ENCODE data around the gene PTPRCAP.
A peak's percentile ranks its signal among the peaks of the same experiment; 100 is the strongest.
"Not testable (repeated sequence)": the region's sequence is repeated elsewhere in the genome, so short reads cannot be mapped to it uniquely, and the experiment has no call there.

Gene PTPRCAP

DNA sequence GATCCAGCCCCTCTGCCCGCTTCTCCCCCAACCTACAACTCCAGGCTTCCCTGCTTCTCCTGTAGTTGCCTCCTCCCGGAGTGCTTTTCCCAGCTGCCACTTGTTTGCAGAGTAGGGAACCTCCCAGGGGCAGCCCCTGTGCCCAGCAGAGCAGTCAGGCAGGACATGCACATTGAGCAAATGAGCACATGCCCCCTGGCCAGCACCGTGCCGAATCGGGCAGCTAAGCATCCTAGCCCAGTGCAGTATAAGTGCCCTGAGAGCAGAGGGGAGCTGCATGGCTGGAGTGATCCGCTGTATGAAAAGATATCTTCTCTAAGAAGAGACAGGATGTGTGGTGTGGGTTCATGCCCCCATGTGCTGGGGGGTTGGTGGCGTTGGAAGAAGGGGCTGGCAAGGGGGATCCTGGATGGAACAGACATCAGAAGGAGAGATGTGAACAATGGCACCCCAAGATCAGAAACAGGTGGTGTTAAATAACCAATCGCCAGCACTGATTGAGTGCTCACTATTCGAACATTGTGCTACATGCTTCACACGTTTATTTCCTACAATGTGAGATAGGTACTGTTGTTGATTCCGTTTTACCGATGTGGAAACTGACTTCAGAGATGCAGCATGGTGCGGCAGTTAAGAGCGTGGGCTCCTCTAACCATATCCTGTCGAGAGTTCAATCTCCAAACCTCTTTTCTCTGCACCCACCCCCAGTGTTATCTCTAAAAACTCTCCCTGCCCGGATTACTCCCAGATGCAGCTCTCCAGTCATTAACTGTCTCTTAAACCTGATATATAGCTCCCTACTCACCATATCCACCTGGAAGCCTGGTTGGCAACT, 46.6 kb upstream of the PTPRCAP start:
- H3K4me1 ChIP-seq (ENCODE audit: low read depth, poor library complexity, severe bottlenecking) = peaks cover 7% of the 10 kb centered on the region
- no peak overlapping the region for H3K27ac ChIP-seq
- TF ChIP-seq, protein P1, sequence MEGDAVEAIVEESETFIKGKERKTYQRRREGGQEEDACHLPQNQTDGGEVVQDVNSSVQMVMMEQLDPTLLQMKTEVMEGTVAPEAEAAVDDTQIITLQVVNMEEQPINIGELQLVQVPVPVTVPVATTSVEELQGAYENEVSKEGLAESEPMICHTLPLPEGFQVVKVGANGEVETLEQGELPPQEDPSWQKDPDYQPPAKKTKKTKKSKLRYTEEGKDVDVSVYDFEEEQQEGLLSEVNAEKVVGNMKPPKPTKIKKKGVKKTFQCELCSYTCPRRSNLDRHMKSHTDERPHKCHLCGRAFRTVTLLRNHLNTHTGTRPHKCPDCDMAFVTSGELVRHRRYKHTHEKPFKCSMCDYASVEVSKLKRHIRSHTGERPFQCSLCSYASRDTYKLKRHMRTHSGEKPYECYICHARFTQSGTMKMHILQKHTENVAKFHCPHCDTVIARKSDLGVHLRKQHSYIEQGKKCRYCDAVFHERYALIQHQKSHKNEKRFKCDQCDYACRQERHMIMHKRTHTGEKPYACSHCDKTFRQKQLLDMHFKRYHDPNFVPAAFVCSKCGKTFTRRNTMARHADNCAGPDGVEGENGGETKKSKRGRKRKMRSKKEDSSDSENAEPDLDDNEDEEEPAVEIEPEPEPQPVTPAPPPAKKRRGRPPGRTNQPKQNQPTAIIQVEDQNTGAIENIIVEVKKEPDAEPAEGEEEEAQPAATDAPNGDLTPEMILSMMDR (conservative IDR thresholded peaks at IDR 0.05; ENCODE audit: low read depth, low read length) = no peak
- H3K9ac ChIP-seq = no peak overlapping the region
- no peaks in the 10 kb centered on the region for H3K36me3 ChIP-seq (ENCODE audit: insufficient read depth)
- no peak overlapping the region for H2AFZ ChIP-seq (ENCODE audit: low read depth)
- no peaks in the 10 kb centered on the region for H4K20me1 ChIP-seq (ENCODE audit: insufficient read depth)
- no peaks in the 10 kb centered on the region for H3K79me2 ChIP-seq (ENCODE audit: insufficient read depth, low read depth)
- peak overlapping the region; percentile 77 for H3K4me2 ChIP-seq
- no peak overlapping the region for H3K4me3 ChIP-seq (IDR thresholded peaks at IDR 0.05; ENCODE audit: insufficient read depth, low read depth, low read length)
- peaks cover 10% of the 10 kb centered on the region; the same call in 1 of the 2 replicates for H3K27me3 ChIP-seq (ENCODE audit: insufficient read depth, low read depth)

DNA sequence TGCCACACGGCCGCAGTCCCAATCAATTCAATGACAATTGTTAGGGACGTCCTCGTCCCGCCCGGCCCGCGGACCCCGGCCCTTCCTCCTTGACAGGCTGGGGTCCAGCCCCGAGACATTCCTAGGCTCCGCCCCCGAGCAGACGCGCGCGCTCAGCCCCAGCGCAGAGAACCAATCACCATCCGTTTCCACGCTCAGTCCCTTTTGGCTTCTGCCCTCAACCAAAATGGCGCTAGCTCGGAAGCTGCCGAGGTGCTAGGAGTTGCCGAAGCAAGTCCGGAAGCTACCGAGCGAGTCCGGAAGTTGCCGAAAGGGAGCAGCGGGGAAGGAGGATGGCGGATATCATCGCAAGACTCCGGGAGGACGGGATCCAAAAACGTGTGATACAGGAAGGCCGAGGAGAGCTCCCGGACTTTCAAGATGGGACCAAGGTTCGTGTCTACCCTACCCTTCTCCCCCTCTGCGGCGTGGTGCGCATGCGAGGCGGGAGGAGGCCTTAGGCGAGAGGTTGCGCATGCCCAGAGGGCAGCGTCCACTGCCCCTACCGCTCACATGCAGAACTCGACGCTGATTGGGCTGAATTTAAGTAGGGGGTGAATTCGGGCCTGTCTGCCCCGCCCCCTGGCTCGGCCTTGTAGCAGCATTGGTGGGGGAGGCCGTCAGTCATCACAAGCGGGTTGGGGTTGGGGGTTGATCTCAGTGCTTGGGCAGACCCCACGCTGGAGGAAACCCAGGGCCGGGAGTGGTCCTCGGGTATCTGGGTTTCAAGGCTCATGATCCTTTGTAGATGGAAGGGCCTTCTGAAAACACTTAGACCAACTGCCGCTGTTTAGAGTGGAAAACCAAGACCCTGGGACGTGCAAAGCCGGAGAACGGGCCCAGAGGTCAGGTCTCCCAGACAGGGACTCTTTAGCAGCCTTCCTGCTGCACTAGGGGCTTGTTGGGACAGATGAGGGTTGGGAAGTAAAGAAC, 45.6 kb upstream of the PTPRCAP start, which contains the start of gene AIP:
Gene AIP (plus strand): TSS at position 200 of the 972 bp plus-strand sequence. CDS start 133 bp downstream, at position 333.
- H2AFZ ChIP-seq (ENCODE audit: low read depth) = peak within 1 kb of the TSS; percentile 88
- H3K27ac ChIP-seq = peak within 1 kb of the TSS; percentile 37; the same call in 1 of the 2 replicates
- no peaks in the 10 kb centered on the region for H3K79me2 ChIP-seq (ENCODE audit: insufficient read depth, low read depth)
- peak within 1 kb of the TSS; percentile 51; the same call in 1 of the 2 replicates for H3K9ac ChIP-seq
- H3K4me3 ChIP-seq (IDR thresholded peaks at IDR 0.05; ENCODE audit: insufficient read depth, low read depth, low read length) = no peak within 1 kb of the TSS
- no peaks in the 10 kb centered on the region for H4K20me1 ChIP-seq (ENCODE audit: insufficient read depth)
- TF ChIP-seq, protein P1 (conservative IDR thresholded peaks at IDR 0.05; ENCODE audit: low read depth, low read length) = 0 out of 2 replicates have a peak, but pooled peaks have one; percentile 31
- H3K36me3 ChIP-seq (ENCODE audit: insufficient read depth) = no peaks in the 10 kb centered on the region
- H3K4me2 ChIP-seq = peak within 1 kb of the TSS; percentile 77
- H3K27me3 ChIP-seq (ENCODE audit: insufficient read depth, low read depth) = peaks cover 19% of the 10 kb centered on the region; the same call in 1 of the 2 replicates
- peaks cover 7% of the 10 kb centered on the region for H3K4me1 ChIP-seq (ENCODE audit: low read depth, poor library complexity, severe bottlenecking)

DNA sequence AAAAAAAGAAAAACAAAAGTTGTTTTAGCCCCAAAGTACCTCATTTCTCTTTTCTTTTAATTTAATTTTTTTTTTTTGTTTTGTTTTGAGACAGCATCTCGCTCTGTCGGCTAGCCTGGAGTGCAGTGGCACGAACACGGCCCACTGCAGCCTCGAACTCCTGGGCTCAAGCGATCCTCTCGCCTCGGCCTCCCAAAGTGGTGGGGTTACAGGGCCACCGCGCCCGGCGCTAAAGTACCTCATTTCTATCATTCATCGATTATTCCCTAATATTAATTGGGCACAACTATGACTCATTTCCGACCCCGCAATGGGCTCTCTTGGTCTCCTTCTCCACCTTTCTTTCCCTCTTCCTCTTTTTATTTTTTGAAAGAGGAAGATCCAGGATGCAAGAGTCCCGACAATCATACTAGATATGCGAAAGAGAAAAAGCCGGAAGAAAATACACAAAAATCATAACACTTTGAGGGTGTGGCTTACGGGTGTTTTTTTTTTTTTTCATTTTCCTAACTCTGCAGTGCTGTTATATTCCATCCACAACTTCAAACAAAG, 44.9 kb upstream of the PTPRCAP start:
- Histone ChIP-seq H3K27me3 (ENCODE audit: insufficient read depth, low read depth) (peaks cover 20% of the 10 kb centered on the region; the same call in 1 of the 2 replicates), H3K36me3 (ENCODE audit: insufficient read depth) (no peaks in the 10 kb centered on the region), H3K27ac (no peak overlapping the region), H3K79me2 (ENCODE audit: insufficient read depth, low read depth) (no peaks in the 10 kb centered on the region), H3K4me3 (IDR thresholded peaks at IDR 0.05; ENCODE audit: insufficient read depth, low read depth, low read length) (no peak overlapping the region), H3K9ac (peak overlapping the region; percentile 51; the same call in 1 of the 2 replicates), H3K4me1 (ENCODE audit: low read depth, poor library complexity, severe bottlenecking) (peaks cover 7% of the 10 kb centered on the region), H2AFZ (ENCODE audit: low read depth) (peak overlapping the region; percentile 88), H4K20me1 (ENCODE audit: insufficient read depth) (no peaks in the 10 kb centered on the region), H3K4me2 (peak overlapping the region; percentile 77)
- TF ChIP-seq, protein P1 (conservative IDR thresholded peaks at IDR 0.05; ENCODE audit: low read depth, low read length) = no peak

DNA sequence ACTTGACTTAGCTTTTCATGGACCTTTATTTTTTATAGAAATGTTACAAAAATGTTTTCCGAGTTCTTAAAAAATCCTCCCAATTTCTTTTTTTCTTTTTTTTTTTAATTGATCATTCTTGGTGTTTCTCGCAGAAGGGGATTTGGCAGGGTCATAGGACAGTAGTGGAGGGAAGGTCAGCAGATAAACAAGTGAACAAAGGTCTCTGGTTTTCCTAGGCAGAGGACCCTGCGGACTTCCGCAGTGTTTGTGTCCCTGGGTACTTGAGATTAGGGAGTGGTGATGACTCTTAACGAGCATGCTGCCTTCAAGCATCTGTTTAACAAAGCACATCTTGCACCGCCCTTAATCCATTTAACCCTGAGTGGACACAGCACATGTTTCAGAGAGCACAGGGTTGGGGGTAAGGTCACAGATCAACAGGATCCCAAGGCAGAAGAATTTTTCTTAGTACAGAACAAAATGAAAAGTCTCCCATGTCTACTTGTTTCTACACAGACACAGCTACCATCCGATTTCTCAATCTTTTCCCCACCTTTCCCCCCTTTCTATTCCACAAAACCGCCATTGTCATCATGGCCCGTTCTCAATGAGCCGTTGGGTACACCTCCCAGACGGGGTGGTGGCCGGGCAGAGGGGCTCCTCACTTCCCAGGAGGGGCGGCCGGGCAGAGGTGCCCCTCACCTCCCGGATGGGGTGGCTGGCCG, 40.0 kb upstream of the PTPRCAP start:
- H3K36me3 ChIP-seq (ENCODE audit: insufficient read depth); H3K4me3 ChIP-seq (IDR thresholded peaks at IDR 0.05; ENCODE audit: insufficient read depth, low read depth, low read length); H3K79me2 ChIP-seq (ENCODE audit: insufficient read depth, low read depth); H4K20me1 ChIP-seq (ENCODE audit: insufficient read depth); H3K9ac ChIP-seq; H3K4me1 ChIP-seq (ENCODE audit: low read depth, poor library complexity, severe bottlenecking); H2AFZ ChIP-seq (ENCODE audit: low read depth); H3K4me2 ChIP-seq; H3K27ac ChIP-seq: not testable (repeated sequence)
- H3K27me3 ChIP-seq (ENCODE audit: insufficient read depth, low read depth) = peaks cover 28% of the 10 kb centered on the region; the same call in 1 of the 2 replicates

DNA sequence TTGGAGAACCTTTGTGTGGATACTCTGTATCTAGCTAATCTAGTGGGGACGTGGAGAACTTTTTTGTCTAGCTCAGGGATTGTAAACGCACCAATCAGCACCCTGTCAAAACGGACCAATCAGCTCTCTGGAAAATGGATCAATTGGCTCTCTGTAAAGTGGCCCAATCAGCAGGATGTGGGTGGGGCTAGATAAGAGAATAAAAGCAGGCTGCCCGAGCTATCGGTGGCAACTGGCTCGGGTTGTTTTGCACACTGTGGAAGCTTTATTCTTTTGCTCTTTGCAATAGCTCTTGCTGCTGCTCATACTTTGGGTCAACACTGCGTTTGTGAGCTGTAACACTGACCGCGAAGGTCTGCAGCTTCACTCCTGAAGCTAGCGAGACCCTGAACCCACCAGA, 39.2 kb upstream of the PTPRCAP start:
- not testable (repeated sequence) for H2AFZ ChIP-seq (ENCODE audit: low read depth); H3K4me3 ChIP-seq (IDR thresholded peaks at IDR 0.05; ENCODE audit: insufficient read depth, low read depth, low read length); H3K79me2 ChIP-seq (ENCODE audit: insufficient read depth, low read depth); H3K4me1 ChIP-seq (ENCODE audit: low read depth, poor library complexity, severe bottlenecking); H3K36me3 ChIP-seq (ENCODE audit: insufficient read depth); H3K4me2 ChIP-seq; H4K20me1 ChIP-seq (ENCODE audit: insufficient read depth); H3K9ac ChIP-seq; H3K27ac ChIP-seq
- H3K27me3 ChIP-seq (ENCODE audit: insufficient read depth, low read depth) = peaks cover 28% of the 10 kb centered on the region; the same call in 1 of the 2 replicates

All from KMS-11 (cell line).